ENCODE measurements around the gene TRANK1.

DNA sequence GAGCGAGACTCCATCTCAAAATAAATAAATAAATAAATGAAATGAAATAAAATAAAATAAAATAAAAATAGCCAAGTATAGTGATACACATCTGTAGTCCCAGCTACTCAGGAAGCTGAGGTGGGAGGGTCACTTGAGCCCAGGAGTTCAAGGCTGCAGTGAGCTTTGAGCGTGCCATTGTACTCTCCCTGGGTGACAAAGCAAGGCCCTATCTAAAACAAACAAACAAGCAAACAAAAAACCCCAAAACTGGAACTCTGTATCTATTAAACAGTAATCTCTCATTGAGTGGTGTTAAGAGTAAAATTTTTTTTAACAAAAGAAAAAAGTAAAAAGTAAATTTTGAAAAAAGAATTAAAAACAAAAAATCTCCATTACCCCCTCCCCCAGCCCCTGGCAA lies 27.3 kb upstream of the TRANK1 start:
- TF ChIP-seq, protein P1, sequence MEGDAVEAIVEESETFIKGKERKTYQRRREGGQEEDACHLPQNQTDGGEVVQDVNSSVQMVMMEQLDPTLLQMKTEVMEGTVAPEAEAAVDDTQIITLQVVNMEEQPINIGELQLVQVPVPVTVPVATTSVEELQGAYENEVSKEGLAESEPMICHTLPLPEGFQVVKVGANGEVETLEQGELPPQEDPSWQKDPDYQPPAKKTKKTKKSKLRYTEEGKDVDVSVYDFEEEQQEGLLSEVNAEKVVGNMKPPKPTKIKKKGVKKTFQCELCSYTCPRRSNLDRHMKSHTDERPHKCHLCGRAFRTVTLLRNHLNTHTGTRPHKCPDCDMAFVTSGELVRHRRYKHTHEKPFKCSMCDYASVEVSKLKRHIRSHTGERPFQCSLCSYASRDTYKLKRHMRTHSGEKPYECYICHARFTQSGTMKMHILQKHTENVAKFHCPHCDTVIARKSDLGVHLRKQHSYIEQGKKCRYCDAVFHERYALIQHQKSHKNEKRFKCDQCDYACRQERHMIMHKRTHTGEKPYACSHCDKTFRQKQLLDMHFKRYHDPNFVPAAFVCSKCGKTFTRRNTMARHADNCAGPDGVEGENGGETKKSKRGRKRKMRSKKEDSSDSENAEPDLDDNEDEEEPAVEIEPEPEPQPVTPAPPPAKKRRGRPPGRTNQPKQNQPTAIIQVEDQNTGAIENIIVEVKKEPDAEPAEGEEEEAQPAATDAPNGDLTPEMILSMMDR (IDR thresholded peaks at IDR 0.05): no peak
- TF ChIP-seq POLR2A (IDR thresholded peaks at IDR 0.05): no peak

Data from adrenal gland (tissue), 5 donors.